NOMO-1 treated with DMSO at 0.1 percent for 48 hours (cell line): ENCODE measurements around the gene LARGE1.

Experiments
- DNase-seq: peaks from one replicate; lab custom pipeline; 2025; ENCODE audit not compliant: unreplicated experiment; lab: John Stamatoyannopoulos, UW

Gene LARGE1

GRCh38 chr22:33886696-33887095 is 33.6 kb downstream of the LARGE1 start:
- DNase-seq, result no peak

- DNase-seq, result no peak
Observed at GRCh38 chr22:33884829-33885228, 35.4 kb downstream of the LARGE1 start.

GRCh38 chr22:33883961-33884808 is 36.1 kb downstream of the LARGE1 start:
- no peak for DNase-seq

GRCh38 chr22:33883561-33883960 is 36.7 kb downstream of the LARGE1 start:
- no peak for DNase-seq

GRCh38 chr22:33882991-33883390 is 37.3 kb downstream of the LARGE1 start:
- DNase-seq, result no peak

GRCh38 chr22:33880986-33881385 is 39.3 kb downstream of the LARGE1 start:
- DNase-seq, result no peak

- DNase-seq, result no peak
Observed at GRCh38 chr22:33879796-33880195, 40.5 kb downstream of the LARGE1 start.

- DNase-seq, result no peak
Observed at GRCh38 chr22:33875316-33875715, 45.0 kb downstream of the LARGE1 start.

- no peak for DNase-seq
Observed at GRCh38 chr22:33874206-33874605, 46.1 kb downstream of the LARGE1 start.

GRCh38 chr22:33873666-33874065 is 46.6 kb downstream of the LARGE1 start:
- DNase-seq, result no peak

- DNase-seq, result no peak
Observed at GRCh38 chr22:33873186-33873585, 47.1 kb downstream of the LARGE1 start.

- no peak for DNase-seq
Observed at GRCh38 chr22:33871935-33872334, 48.3 kb downstream of the LARGE1 start.

GRCh38 chr22:33869946-33870345 is 50.3 kb downstream of the LARGE1 start:
- DNase-seq, result no peak

GRCh38 chr22:33867971-33868370 is 52.3 kb downstream of the LARGE1 start:
- DNase-seq, result no peak

GRCh38 chr22:33867118-33867866 is 53.0 kb downstream of the LARGE1 start:
- no peak for DNase-seq

- no peak for DNase-seq
Observed at GRCh38 chr22:33866511-33866910, 53.8 kb downstream of the LARGE1 start.

- no peak for DNase-seq
Observed at GRCh38 chr22:33865996-33866395, 54.3 kb downstream of the LARGE1 start.

GRCh38 chr22:33865248-33865647 is 55.0 kb downstream of the LARGE1 start:
- DNase-seq, result no peak

GRCh38 chr22:33864723-33865130 is 55.5 kb downstream of the LARGE1 start:
- no peak for DNase-seq

- DNase-seq, result no peak
Observed at GRCh38 chr22:33861216-33861875, 58.9 kb downstream of the LARGE1 start.

- DNase-seq, result no peak
Observed at GRCh38 chr22:33860386-33860785, 59.9 kb downstream of the LARGE1 start.

- no peak for DNase-seq
Observed at GRCh38 chr22:33859311-33859710, 61.0 kb downstream of the LARGE1 start.
